IPS-20b (cell line): ENCODE measurements around the gene ALKBH5.
A peak's percentile ranks its signal among the peaks of the same experiment; 100 is the strongest.

ENCODE experiments used
- H3K27ac ChIP-seq: one replicate; pipeline ENCODE4 v1.5.1; 2013; ENCODE audit warnings: low read length
- H3K27me3 ChIP-seq: 2 replicates; pipeline ENCODE4 v1.6.1; 2013; ENCODE audit warnings: mild to moderate bottlenecking, low read length, inconsistent platforms; ENCODE audit not compliant: insufficient read depth
- H3K36me3 ChIP-seq: 2 replicates; pipeline ENCODE4 v1.6.1; 2013; ENCODE audit warnings: low read depth, mild to moderate bottlenecking, inconsistent platforms, low read length, moderate library complexity; ENCODE audit not compliant: insufficient read depth
- H3K4me1 ChIP-seq: 2 replicates; pipeline ENCODE4 v1.6.1; 2013; ENCODE audit warnings: mild to moderate bottlenecking, control low read depth, inconsistent platforms, low read length, moderate library complexity; ENCODE audit not compliant: insufficient read depth
- H3K4me3 ChIP-seq: 2 replicates; pipeline ENCODE4 v1.5.1; 2013; ENCODE audit warnings: mild to moderate bottlenecking, low read length, inconsistent platforms
- H3K9ac ChIP-seq: 2 replicates; pipeline ENCODE4 v1.6.1; 2013; ENCODE audit warnings: low read depth, mild to moderate bottlenecking, inconsistent platforms, low read length, moderate library complexity
- H3K9me3 ChIP-seq: 2 replicates; pipeline ENCODE4 v1.6.1; 2013; ENCODE audit warnings: mild to moderate bottlenecking, low read depth, low read length, inconsistent platforms; ENCODE audit not compliant: insufficient read depth

ALKBH5 gene

DNA sequence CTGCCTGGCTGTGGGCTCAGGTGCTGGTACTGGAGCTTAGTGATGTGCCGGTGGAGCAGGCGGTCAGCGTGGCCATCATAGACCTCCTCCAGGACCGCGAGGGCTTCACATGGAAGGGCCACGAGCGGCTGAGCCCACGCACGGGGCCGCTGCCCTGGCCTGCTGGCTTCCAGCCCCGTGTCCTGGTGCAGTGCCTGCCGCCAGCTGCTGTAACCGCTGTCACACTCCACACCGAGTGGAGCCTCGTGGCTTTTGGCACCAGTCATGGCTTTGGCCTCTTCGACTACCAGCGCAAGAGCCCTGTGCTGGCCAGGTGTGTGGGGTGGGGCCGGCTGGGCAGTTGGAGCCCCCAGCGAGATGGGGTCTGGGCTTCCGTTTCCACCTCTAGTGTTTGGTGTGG lies 53.8 kb downstream of the ALKBH5 start:
- no peaks in the 10 kb centered on the region for H3K4me1 ChIP-seq
- no peaks in the 10 kb centered on the region for H3K9me3 ChIP-seq
- H3K9ac ChIP-seq, result no peak overlapping the region
- H3K36me3 ChIP-seq, result peaks cover 95% of the 10 kb centered on the region
- no peak overlapping the region for H3K27ac ChIP-seq
- no peaks in the 10 kb centered on the region for H3K27me3 ChIP-seq
- H3K4me3 ChIP-seq, result no peak overlapping the region

DNA sequence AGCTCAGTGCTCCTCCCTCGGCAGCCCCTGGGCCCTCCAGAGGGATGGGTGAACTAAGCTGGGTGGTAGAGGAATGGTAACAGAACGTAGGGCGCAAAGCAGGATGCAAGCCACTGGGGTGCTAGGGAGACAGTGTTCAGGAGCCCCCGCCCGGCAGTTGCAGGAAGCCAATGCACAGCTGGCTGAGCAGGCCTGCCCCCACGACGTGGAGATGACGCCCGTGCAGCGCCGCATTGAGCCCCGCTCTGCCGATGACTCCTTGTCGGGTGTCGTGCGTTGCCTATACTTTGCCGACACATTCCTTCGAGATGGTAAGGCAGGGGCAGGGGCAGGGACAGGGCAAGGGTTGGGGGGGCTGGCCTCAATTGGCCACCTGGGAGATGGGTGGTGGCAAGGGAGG lies 54.7 kb downstream of the ALKBH5 start:
- Histone ChIP-seq H3K9me3 (no peaks in the 10 kb centered on the region), H3K36me3 (peaks cover 93% of the 10 kb centered on the region), H3K27ac (no peak overlapping the region), H3K4me1 (no peaks in the 10 kb centered on the region), H3K27me3 (no peaks in the 10 kb centered on the region), H3K4me3 (no peak overlapping the region), H3K9ac (no peak overlapping the region)

DNA sequence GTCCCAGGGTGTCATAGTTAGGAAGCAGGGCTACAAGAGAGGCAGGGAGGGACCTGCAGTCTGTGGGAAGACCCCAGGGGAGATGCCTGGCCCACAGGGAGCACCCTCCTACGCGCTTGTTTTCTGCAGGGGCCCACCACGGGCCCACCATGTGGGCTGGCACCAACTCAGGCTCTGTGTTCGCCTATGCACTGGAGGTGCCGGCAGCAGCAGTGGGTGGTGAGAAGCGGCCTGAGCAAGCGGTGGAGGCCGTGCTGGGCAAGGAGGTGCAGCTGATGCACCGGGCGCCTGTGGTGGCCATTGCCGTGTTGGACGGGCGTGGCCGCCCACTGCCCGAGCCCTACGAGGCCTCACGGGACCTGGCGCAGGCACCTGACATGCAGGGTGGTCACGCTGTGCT lies 56.8 kb downstream of the ALKBH5 start:
- H3K9ac ChIP-seq, result no peak overlapping the region
- H3K27me3 ChIP-seq, result no peaks in the 10 kb centered on the region
- H3K4me1 ChIP-seq, result no peaks in the 10 kb centered on the region
- H3K9me3 ChIP-seq, result no peaks in the 10 kb centered on the region
- H3K36me3 ChIP-seq, result peaks cover 87% of the 10 kb centered on the region
- no peak overlapping the region for H3K4me3 ChIP-seq
- H3K27ac ChIP-seq, result no peak overlapping the region

DNA sequence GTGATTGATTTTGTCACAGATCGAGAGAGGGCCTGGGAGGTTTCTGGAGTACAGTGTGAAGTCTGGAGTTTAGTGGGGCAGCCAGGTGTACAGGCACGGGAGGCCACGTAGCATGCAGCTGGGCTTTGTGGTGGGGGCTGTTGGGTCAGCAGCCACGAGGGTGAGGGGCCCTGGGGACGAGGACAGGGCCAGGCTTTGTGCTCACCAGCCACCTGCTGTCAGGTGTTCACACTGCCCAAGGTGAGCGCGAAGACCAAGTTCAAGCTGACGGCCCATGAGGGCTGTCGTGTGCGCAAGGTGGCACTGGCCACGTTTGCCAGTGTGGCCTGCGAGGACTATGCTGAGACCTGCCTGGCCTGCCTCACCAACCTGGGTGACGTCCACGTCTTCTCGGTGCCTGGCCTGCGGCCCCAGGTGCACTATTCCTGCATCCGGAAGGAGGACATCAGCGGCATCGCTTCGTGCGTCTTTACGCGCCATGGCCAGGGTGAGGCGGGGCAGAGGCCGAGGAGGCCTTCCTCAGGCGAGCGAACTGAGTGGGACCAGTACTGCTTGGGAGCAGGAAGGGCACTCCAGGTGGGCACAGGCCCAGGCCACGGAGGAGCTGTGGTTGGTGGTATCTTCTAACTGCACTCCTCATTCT lies 57.7 kb downstream of the ALKBH5 start:
- Histone ChIP-seq H3K27ac (no peak overlapping the region), H3K9ac (no peak overlapping the region), H3K9me3 (no peaks in the 10 kb centered on the region), H3K27me3 (no peaks in the 10 kb centered on the region), H3K4me3 (no peak overlapping the region), H3K4me1 (peaks cover under 1% of the 10 kb centered on the region; the same call in 1 of the 2 replicates), H3K36me3 (peaks cover 87% of the 10 kb centered on the region)

DNA sequence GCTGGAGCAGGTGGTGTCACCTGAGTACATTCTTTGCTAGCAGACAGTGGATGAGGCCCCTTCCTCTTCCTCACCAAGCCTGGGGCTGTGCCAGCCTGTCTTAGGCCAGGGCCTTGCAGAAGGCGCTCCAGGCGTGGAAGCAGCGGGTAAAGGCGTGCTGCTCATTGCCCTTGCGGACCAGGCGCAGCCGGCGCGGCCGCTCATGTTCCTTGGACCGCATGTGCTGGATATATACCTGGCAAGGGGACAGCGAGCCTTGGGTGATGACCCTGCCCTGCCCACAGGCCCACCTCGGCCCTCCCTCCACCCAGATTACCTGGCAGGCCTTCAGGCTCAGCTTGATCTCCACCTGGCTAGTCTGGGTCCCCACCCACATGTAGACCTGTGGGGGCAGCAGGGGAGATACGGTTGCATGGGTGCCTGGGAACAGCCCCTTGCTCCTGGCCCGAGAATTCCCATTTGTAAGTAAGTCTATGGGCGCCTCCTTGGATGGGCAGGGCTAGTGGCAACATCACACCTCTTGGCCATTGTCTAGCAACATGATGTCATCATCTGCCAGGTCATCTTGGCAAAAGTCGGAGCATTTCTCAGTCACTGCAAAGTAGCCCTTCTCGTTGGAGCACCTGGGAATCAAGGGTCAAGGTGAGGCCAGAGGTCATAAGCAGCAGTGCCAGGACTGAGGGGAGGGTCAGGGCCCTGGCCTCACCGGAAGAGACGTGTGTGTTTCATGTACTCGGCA lies 61.6 kb downstream of the ALKBH5 start:
- H3K9ac ChIP-seq, result no peak overlapping the region
- H3K27me3 ChIP-seq, result no peaks in the 10 kb centered on the region
- no peaks in the 10 kb centered on the region for H3K9me3 ChIP-seq
- peaks cover 8% of the 10 kb centered on the region; the same call in 1 of the 2 replicates for H3K4me1 ChIP-seq
- peaks cover 80% of the 10 kb centered on the region for H3K36me3 ChIP-seq
- H3K4me3 ChIP-seq, result no peak overlapping the region
- H3K27ac ChIP-seq, result no peak overlapping the region

DNA sequence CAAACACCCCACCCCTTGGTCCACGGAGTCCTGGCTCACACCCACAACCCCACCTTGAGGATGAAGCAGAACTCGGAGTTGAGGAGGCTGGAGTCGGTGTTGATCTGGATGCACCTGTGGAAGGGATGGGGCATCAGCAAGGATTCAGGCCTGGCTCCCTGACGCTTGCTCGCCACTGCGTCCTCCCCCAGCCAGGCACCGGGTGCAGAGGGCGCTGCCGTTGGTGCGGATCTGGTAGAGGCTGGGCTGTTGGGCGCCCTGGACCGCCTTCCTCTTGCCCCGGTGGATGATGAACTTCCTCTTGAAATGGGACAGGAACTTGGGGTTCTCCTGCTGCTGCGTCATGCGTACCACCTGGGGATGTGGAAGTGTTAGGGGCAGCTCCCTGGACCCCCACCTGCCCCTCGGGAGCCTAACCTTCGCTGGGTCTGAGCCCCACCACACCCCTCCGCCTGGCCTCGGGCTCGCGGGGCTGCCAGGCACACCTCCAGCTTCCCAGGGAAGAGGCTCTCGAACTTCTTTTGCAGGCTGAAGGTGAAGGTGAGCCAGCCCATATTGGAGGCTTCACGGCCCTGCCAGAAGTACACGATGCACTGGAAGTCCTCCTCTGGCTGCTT lies 62.6 kb downstream of the ALKBH5 start:
- Histone ChIP-seq H3K9me3 (no peaks in the 10 kb centered on the region), H3K36me3 (peaks cover 80% of the 10 kb centered on the region), H3K4me1 (peaks cover 8% of the 10 kb centered on the region; the same call in 1 of the 2 replicates), H3K27ac (no peak overlapping the region), H3K27me3 (no peaks in the 10 kb centered on the region), H3K4me3 (peak overlapping the region; percentile 63), H3K9ac (peak overlapping the region; percentile 77; the same call in 1 of the 2 replicates)

DNA sequence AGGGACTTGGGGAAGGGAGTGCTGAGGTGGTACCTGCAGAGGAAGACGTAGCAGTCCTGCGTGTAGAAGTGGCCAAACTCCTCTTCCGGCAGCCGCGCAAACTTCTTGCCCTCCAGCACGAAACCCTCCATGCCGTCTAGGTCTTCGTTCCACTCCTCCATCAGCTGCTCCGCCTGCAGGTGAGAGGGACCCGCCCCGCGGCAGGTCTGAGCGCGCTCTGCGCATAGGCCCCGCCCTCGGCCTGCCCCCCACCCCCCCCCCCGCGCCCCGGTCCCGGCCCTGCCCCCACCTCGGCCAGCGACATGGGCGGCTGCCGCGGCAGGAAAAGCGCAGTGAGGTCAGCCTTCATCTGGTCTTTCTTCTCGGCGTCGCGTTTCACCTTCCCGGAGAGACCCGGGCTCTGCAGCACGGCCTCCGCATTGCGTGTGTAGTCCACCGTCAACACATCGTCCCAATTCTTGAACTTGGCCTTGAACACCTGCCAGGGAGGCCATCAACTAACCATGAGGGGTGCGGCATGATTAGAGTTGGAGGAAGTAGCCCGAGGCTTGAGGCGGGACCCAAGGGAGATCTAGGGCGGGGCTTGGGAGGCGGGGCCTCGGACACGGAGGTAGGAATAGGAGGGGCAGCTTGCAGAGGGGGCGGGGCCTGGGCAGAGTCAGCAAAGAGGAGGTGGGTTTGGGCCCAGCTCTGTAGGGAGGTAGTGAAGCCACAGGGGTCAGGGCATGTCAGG lies 63.4 kb downstream of the ALKBH5 start:
- no peaks in the 10 kb centered on the region for H3K27me3 ChIP-seq
- H3K27ac ChIP-seq, result peak overlapping the region; percentile 88
- peaks cover 8% of the 10 kb centered on the region; the same call in 1 of the 2 replicates for H3K4me1 ChIP-seq
- peaks cover 80% of the 10 kb centered on the region for H3K36me3 ChIP-seq
- H3K9me3 ChIP-seq, result no peaks in the 10 kb centered on the region
- H3K4me3 ChIP-seq, result peak overlapping the region; percentile 77
- peak overlapping the region; percentile 88; the same call in 1 of the 2 replicates for H3K9ac ChIP-seq

DNA sequence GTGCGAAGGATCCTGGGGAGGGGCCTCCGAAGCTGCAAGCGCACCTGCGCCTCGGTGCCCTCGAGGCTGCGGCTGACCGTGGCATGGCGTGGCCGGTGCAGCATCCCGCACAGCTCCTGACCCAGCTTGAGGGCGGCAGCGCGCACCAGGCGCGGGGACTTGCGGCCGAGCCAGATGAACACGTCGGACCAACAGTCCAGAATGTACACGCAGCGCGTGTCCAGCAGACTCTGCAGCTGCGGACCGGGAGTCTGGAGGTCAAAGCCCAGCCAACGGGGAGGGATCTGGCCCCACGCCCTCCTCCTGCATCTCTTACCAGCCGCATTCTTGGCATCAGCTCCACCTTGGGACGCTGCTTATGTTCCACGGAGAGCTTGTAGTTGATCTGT lies 64.0 kb downstream of the ALKBH5 start:
- Histone ChIP-seq H3K27ac (peak overlapping the region; percentile 88), H3K4me3 (peak overlapping the region; percentile 77; the same call in 1 of the 2 replicates), H3K36me3 (peaks cover 80% of the 10 kb centered on the region), H3K9ac (no peak overlapping the region), H3K4me1 (peaks cover 8% of the 10 kb centered on the region; the same call in 1 of the 2 replicates), H3K9me3 (no peaks in the 10 kb centered on the region), H3K27me3 (no peaks in the 10 kb centered on the region)

DNA sequence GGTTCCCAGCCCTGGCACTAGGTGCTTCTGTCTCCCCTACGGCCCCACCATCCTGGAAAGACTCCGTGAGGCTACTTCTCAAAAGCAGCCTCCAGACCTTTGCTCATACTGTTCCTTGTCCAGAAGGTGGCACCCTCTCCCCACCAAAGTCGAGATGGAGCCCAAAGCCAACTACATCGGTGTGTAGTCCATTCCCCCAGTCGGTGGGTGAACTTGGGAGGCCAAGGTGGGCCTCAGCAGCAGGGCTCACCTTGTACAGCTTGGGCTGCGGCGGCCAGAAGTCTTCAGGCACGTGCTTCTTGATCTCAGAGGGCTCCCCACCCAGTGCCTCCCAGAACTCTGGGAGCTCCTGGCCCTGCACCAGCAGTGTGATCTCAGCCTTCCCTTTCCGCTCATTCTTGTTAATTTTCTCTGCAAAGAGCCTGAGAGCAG lies 64.7 kb downstream of the ALKBH5 start:
- no peak overlapping the region for H3K9ac ChIP-seq
- no peak overlapping the region for H3K4me3 ChIP-seq
- no peaks in the 10 kb centered on the region for H3K27me3 ChIP-seq
- H3K9me3 ChIP-seq, result no peaks in the 10 kb centered on the region
- no peak overlapping the region for H3K27ac ChIP-seq
- H3K36me3 ChIP-seq, result peaks cover 82% of the 10 kb centered on the region
- peaks cover 8% of the 10 kb centered on the region; the same call in 1 of the 2 replicates for H3K4me1 ChIP-seq

DNA sequence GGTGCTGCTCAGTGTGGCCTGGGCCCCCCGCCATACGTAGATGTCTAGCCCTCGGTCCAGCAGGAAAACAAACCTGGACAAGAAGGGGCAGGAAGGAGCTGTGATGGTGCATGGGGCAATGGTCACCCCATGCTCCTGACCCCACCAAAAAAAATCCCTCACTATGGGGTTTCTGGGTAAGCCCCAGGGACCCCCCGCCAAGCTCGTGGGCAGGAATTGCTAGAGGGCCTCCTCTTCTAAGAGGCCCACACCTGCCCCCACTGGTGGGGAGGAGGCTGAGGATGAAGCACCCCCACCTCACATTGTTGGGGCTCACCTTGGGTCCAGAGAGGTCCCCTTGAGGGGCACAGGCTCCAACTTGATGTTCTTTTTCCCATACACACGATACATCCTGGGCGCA lies 65.2 kb downstream of the ALKBH5 start:
- H3K9ac ChIP-seq, result no peak overlapping the region
- no peak overlapping the region for H3K27ac ChIP-seq
- H3K27me3 ChIP-seq, result no peaks in the 10 kb centered on the region
- H3K4me1 ChIP-seq, result peaks cover 8% of the 10 kb centered on the region; the same call in 1 of the 2 replicates
- H3K9me3 ChIP-seq, result no peaks in the 10 kb centered on the region
- H3K36me3 ChIP-seq, result peaks cover 82% of the 10 kb centered on the region
- no peak overlapping the region for H3K4me3 ChIP-seq

DNA sequence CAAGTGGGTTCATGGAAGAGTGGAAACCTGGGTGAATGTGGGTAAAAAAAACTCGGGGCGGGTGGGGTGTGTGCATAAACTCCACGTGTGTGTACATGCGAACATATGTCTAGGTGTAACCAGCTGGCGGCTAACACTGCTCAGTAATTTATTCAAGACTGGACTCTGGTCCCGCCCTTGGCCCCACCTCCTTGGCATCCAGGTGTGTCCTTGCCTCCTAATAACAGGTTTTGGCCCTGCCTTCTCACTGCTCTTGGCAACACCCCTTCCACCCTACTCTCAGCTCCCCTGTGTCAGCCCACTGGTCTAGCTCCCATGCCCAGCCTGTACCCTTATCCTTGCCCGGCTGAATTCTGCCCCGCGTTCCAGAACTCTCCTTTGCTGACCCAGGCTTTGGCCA lies 66.6 kb downstream of the ALKBH5 start:
- H3K36me3 ChIP-seq, result peaks cover 88% of the 10 kb centered on the region
- H3K9ac ChIP-seq, result no peak overlapping the region
- H3K4me1 ChIP-seq, result peaks cover 8% of the 10 kb centered on the region; the same call in 1 of the 2 replicates
- H3K4me3 ChIP-seq, result no peak overlapping the region
- no peaks in the 10 kb centered on the region for H3K27me3 ChIP-seq
- no peak overlapping the region for H3K27ac ChIP-seq
- H3K9me3 ChIP-seq, result no peaks in the 10 kb centered on the region
